GM19099 (cell line): ENCODE data around the gene ZSCAN21.

Experiments
- POLR2A ChIP-seq: IDR thresholded peaks from 3 replicates; pipeline ENCODE4 v1.6.1; 2011; ENCODE audit warnings: low read depth; ENCODE audit not compliant: insufficient read length; ENCODE audit errors: extremely low read depth

Gene ZSCAN21

DNA sequence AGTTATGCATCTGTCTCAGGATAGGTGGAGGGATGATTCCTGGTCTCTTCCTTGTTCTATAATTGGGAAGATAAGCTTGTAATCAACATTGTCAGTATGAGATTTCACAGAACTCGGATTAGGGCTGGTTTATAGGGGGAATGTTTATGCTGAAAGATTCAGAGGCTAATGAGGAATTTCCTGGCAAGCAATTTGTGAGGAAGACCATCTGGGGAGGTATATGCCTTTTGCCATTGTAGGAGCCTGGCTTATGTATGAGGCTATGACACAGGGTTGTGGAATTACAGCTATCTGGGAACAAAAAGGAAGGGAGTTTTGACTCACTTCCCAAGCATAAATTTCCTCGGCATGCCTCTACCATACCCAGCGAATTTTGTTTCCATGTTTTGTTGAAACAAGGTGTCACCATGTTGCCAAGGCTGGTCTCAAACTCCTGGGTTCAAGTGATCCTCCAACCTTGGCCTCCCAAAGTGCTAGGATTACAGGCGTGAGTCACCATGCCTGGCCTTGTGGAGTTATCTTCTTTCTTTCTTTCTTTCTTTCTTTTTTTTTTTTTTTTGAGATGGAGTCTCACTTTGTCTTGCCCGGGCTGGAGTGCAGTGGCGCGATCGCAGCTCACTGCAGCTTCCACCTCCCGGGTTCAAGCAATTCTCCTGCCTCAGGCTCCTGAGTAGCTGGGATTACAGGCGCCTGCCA, 37.6 kb downstream of the ZSCAN21 start:
- TF ChIP-seq POLR2A: no peak

DNA sequence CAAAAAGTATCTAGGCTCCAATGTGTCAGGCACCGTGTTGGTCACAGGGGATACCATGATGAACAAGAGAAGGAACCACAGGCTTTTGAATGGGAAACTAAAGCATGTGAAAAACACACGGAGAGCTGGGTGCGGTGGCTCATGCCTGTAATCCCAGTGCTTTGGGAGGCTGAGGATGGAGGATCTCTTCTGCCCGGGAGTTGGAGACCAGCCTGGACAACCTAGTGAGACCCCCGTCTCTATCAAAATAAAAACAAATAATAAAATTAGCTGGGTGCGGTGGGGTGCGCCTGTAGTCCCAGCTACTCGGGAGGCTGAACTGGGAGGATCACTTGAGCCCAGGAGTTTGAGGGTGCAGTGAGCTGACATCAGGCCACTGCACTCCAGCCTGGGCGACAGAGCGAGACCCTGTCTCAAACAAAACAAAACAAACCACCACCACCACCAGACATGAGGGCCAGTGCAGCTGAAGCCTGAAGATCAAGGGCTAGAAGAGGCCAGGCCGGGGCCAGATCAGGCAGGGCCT, 38.6 kb downstream of the ZSCAN21 start:
- TF ChIP-seq POLR2A: no peak

- TF ChIP-seq POLR2A: peak; percentile 93
Measured at GRCh38 chr7:100088621-100089457, 39.3 kb downstream of the ZSCAN21 start, which contains the start of gene COPS6. Gene COPS6 (plus strand): TSS chr7:100088969. CDS start chr7:100088991, 22 bp downstream.

DNA sequence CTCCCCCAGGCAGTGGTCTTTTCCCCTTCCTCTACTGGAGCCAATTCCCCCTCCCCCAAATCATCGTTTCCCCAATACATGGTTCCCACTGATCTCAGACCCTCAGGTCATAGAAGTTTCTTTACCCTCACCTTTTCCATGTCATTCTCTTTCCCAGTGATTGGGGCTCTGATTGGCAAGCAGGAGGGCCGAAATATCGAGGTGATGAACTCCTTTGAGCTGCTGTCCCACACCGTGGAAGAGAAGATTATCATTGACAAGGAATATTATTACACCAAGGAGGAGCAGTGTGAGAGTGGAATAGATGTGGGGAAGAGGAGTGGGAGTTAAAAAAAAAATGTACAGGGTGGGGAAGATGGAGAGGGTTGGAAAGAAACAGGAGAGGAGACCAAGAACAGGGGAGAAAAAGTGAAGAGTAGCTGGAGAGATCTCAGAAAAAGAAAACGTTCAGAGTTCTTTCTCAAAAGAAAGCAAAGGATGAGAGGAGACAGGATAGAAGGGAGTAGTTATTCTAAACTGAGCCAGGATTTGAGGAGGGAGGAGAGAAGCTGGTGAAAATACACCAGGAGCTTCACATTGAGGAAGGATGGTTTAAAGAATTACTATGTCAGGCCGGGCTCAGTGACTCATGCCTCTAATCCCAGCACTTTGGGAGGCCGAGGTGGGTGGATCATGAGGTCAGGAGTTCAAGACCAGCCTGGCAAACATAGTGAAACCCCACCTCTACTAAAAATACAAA, 40.1 kb downstream of the ZSCAN21 start:
- TF ChIP-seq POLR2A: no peak

DNA sequence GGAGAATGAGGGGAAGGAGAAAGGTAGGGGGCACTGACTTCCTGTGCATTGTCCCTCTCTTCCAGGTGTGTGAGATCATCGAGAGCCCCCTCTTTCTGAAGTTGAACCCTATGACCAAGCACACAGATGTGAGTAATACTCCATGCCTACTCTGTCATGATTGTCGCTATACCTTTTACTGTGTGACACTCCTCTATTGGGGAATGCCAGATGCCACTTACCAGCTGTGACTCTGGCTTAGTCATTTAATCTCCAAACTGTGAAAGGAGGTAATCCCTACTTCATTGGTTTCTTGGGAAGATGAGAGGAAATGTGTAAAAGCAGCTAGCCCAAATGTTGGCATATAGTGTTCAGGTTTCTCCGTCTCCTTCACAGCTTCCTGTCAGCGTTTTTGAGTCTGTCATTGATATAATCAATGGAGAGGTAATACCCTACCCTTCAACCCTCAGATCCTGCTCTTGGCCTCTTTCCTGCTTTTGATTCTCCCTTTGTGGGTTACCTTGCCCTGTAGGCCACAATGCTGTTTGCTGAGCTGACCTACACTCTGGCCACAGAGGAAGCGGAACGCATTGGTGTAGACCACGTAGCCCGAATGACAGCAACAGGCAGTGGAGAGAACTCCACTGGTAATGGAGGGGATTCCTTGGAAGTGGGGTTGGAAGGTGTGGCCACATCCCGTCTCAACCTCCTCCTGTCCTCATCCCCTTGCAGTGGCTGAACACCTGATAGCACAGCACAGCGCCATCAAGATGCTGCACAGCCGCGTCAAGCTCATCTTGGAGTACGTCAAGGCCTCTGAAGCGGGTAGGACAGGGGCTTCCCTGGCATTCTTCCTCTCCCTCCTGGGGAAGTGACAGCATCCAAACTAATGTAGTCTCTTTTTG, 41.2 kb downstream of the ZSCAN21 start:
- no peak for TF ChIP-seq POLR2A

GRCh38 chr7:100091411-100092181, 42.0 kb downstream of the ZSCAN21 start:
- TF ChIP-seq POLR2A: peak; percentile 37

GRCh38 chr7:100093054-100093453, 43.5 kb downstream of the ZSCAN21 start:
- TF ChIP-seq POLR2A: peak; percentile 7

- peak; percentile 11 for TF ChIP-seq POLR2A
Measured at GRCh38 chr7:100093498-100093897, 43.9 kb downstream of the ZSCAN21 start.

DNA sequence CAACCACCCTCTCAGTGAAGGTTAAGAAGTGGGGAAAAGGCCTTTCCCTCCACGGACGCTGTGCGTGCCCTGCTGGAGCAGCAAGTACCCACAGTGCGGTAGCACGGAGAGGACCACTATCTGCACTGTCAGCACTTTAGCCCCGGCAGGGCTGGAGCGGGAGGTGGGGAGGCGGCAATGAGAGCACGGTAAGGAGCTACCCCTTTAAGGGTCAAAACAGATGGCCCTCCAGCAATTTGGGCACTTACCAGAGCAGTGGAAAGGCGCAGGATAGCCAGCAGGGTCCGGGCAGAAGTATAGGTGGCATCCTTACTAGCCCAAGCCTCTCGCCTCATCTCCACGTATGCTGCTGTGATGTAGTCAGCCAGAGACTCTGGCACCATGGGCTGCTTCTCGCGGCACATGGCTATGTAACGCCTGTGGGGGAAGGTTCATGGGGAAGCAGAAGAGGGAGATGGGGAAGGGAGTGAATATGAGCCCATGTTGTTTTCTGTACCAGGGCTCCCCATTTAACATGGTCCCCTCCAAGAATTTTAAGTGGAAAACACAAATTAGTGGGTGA, 44.4 kb downstream of the ZSCAN21 start:
- TF ChIP-seq POLR2A: no peak

DNA sequence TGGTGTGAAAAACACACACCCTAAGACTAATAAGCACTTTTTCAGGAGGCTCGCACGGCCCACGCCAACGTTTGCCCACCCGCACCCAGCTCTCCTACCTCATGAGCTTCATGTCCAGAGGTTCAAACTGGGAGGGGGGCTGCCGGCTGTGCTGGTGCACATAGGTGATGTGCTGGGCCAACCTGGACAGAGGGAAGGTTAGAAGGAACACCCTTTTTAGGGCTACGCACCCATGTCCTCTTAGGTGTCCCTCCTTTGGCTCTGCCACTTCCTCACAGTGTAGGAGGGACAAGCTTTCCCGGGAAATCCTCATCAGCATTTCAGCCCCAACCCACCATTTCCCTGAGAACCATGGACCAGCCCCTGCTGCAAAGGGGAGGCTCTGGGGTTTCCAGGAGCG, 45.7 kb downstream of the ZSCAN21 start:
- no peak for TF ChIP-seq POLR2A

- TF ChIP-seq POLR2A: no peak
Measured at GRCh38 chr7:100095704-100096103, 46.1 kb downstream of the ZSCAN21 start.

GRCh38 chr7:100098913-100099312, 49.3 kb downstream of the ZSCAN21 start:
- peak; percentile 12 for TF ChIP-seq POLR2A

DNA sequence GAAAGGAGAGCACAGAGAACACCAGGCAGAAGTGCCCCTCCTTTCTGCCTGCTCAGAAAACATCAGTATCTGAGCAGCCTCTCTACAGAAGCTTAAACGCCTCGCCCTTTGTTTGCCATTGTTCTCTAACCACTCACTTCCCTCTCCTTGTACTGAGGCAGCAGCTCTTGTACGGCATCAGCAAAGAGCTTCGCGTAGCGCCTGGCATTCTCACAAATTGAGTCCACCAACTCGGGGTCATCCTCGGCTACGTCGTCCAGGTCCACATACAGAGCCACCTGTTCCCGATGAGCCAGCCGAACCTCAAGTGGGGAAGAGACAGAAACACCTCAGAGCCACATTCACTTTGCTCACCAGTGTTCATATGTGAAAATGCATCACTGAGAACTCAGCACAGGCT, 49.9 kb downstream of the ZSCAN21 start:
- no peak for TF ChIP-seq POLR2A

- no peak for TF ChIP-seq POLR2A
Measured at GRCh38 chr7:100100420-100101015, 50.9 kb downstream of the ZSCAN21 start.
